Immature natural killer cell (primary cell): ENCODE data around the gene CCL15. TPM values are rescaled to one million over a fixed set of nuclear protein-coding genes. Genes with fewer than 3 reads are reported as not detected.

Experiments used
- DNase-seq, 3 donors: peaks; one replicate each; pipeline ENCODE4 v3.0.0; 2022; ENCODE audit warnings: mixed read lengths in 1 of 3
- H3K27ac Mint-ChIP-seq, 6 donors: one replicate each; pipeline ENCODE4 v1.8.0; 2020; ENCODE audit warnings: mixed read lengths in 6 of 6, mild to moderate bottlenecking in 5 of 6, inconsistent platforms in 4 of 6, moderate library complexity in 3 of 6
- H3K27me3 Mint-ChIP-seq, 3 donors: one replicate each; pipeline ENCODE4 v1.8.0; 2020 to 2021; ENCODE audit warnings: low read depth in 3 of 3, mild to moderate bottlenecking in 3 of 3, mixed read lengths in 3 of 3, moderate library complexity in 3 of 3, inconsistent platforms in 1 of 3
- H3K36me3 Mint-ChIP-seq, 3 donors: one replicate each; pipeline ENCODE4 v1.8.0; 2020; ENCODE audit warnings: mixed read lengths in 3 of 3, inconsistent platforms in 2 of 3, mild to moderate bottlenecking in 2 of 3
- H3K4me1 Mint-ChIP-seq, 2 donors: one replicate each; pipeline ENCODE4 v1.8.0; 2020; ENCODE audit warnings: inconsistent platforms in 2 of 2, mild to moderate bottlenecking in 2 of 2, mixed read lengths in 2 of 2, moderate library complexity in 1 of 2
- H3K4me3 Mint-ChIP-seq, 5 donors: one replicate each; pipeline ENCODE4 v1.8.0; 2020; ENCODE audit warnings: mild to moderate bottlenecking in 5 of 5, mixed read lengths in 5 of 5, inconsistent platforms in 3 of 5, moderate library complexity in 3 of 5
- H3K9me3 Mint-ChIP-seq, 6 donors: one replicate each; pipeline ENCODE4 v1.8.0; 2020; ENCODE audit warnings: mild to moderate bottlenecking in 6 of 6, mixed read lengths in 6 of 6, inconsistent platforms in 4 of 6, moderate library complexity in 3 of 6
- polyA plus RNA-seq, 3 donors: library from polyadenylated mRNA; unstranded; fragments of 300-500 nt; fragmentation: Illumina TruSeq; gene quantifications; one replicate each; pipeline ENCODE4 v1.2.3, GENCODE V29; 2021

Gene CCL15
- polyA plus RNA-seq, 3 donors from 2014 or later: not detected

DNA sequence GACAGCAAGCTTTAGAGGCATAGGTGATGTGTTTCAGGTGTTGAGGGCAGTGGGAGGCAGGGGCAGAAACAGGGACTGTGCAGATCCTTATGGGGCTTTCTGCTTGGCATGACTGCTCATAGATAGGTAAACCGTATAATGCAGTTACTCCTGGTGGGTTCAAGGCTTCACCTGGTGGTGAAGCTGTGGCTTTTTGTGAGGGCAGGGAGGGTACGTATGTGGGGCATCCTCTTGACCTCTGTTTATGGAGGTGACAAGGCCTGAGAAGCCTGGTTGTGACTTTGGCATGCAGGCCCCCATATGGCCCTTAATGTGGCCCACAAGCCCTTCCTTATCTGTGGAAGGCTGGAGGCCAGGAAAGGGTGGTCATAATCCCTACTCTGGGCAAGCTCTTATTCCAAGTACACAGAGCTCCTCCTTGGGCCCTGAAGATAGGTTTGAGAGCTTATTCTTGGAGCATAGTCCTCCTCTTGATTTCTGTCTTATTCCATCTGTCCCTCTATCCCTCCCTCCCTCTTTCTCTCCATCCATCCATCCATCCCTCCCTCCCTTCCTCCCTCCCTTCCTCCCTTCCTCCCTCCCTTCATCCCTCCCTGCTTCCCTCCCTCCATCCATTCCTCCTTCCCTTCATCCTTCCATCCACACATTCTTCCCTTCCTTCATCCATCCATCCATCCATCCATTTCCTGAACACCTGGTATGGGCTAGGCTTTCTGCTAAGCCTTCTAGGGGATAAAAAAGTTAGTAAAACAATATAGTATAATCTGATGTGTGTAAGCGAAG lies 18.8 kb downstream of the CCL15 start:
- peaks cover 0 to 14% (median 5%) of the 10 kb centered on the region in 3 donors for H3K36me3 Mint-ChIP-seq
- peaks cover 0 to 3% (median 2%) of the 10 kb centered on the region in 3 donors for H3K27me3 Mint-ChIP-seq
- peaks cover 0 to 2% (median 0%) of the 10 kb centered on the region in 6 donors for H3K9me3 Mint-ChIP-seq
- no peak for DNase-seq
- H3K4me1 Mint-ChIP-seq: peaks cover 32 to 33% of the 10 kb centered on the region in 2 donors
- peak overlapping the region in 4 of 6 donors; percentile 41 to 81 (median 68) for H3K27ac Mint-ChIP-seq
- no peak overlapping the region for H3K4me3 Mint-ChIP-seq

DNA sequence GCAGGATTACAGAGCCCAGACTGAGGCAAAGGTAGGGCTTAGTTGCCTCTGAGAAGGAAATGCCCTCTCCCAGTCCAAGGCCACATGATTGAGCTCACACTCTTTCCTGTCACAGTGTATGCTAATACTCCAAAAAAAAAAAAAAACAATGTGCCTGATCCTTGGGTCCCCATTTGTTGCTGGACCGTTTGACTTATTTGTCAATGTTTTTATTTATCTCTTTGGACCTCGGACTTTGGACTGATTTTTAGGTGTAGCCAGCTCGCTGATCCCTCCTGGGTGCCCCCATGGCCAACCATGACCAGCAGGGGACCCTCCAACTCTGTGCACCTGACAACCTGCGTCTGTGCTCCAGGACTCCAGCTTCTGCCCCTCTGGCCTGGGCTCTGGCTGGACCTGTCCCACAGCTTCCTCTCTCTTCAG lies 19.4 kb downstream of the CCL15 start:
- peak; percentile 17 to 37 (median 33) for DNase-seq
- peak overlapping the region in 4 of 6 donors; percentile 41 to 81 (median 68) for H3K27ac Mint-ChIP-seq
- H3K4me3 Mint-ChIP-seq: no peak overlapping the region
- peaks cover 36 to 38% of the 10 kb centered on the region in 2 donors for H3K4me1 Mint-ChIP-seq
- H3K9me3 Mint-ChIP-seq: peaks cover 0 to 2% (median 0%) of the 10 kb centered on the region in 6 donors
- peaks cover 0 to 14% (median 5%) of the 10 kb centered on the region in 3 donors for H3K36me3 Mint-ChIP-seq
- H3K27me3 Mint-ChIP-seq: peaks cover 0 to 3% (median 2%) of the 10 kb centered on the region in 3 donors

DNA sequence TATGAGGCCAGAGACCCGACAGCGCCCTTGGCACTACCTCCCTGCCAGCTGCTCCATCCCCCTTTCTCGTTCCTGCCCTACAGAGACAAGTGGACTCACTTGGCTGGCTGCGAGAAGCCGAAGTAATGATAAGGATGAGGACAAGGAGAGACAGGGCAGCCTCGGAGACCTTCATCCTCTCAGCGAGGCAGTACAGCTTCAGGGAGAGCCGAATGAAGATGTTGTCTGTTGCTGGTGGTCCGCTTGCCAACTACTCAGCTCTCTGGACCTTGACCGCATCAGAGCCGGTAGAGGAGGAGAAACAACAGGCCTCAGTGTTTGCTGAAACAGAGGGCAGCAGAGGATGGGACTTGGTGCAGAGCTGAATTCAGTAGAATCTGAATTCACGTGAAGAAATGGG lies 20.1 kb downstream of the CCL15 start, which contains the start of gene CCL16:
TSS of gene CCL16 (minus strand) at position 252 of the 400 bp plus-strand sequence. CDS start at position 175, 77 bp downstream.
- no peak for DNase-seq
- H3K27me3 Mint-ChIP-seq: peaks cover 0 to 4% (median 0%) of the 10 kb centered on the region in 3 donors
- no peak within 1 kb of the TSS for H3K4me3 Mint-ChIP-seq
- peaks cover 0 to 19% (median 5%) of the 10 kb centered on the region in 3 donors for H3K36me3 Mint-ChIP-seq
- H3K4me1 Mint-ChIP-seq: peaks cover 43 to 45% of the 10 kb centered on the region in 2 donors
- peak within 1 kb of the TSS in 4 of 6 donors; percentile 56 to 81 (median 68) for H3K27ac Mint-ChIP-seq
- peaks cover 0 to 2% (median 0%) of the 10 kb centered on the region in 6 donors for H3K9me3 Mint-ChIP-seq

DNA sequence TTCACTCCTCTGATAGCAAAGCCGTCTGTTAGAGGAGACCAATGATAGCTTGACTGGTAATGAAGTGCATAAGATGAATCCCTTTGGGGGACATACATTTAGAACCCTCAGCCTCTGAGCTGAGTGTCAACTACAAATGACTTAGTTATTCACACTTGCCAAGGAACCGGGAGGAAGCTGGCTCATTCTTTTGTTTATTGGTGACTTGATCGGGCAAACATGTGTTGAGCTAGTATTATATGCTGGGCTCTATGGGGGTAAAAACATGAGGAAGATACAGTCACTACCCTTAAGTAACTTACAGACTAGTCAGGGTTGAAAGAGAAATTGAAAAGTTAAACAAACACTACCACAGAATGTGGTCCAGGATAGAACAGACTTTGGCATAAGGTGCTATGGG lies 23.0 kb downstream of the CCL15 start:
- H3K27me3 Mint-ChIP-seq: peaks cover 0 to 3% (median 0%) of the 10 kb centered on the region in 3 donors
- no peak overlapping the region for H3K4me3 Mint-ChIP-seq
- peaks cover 0 to 19% (median 8%) of the 10 kb centered on the region in 3 donors for H3K36me3 Mint-ChIP-seq
- H3K4me1 Mint-ChIP-seq: peaks cover 46 to 49% of the 10 kb centered on the region in 2 donors
- no peak for DNase-seq
- H3K27ac Mint-ChIP-seq: peak overlapping the region in 3 of 6 donors; percentile 35 to 60 (median 60)
- peaks cover 0 to 1% (median 0%) of the 10 kb centered on the region in 6 donors for H3K9me3 Mint-ChIP-seq

DNA sequence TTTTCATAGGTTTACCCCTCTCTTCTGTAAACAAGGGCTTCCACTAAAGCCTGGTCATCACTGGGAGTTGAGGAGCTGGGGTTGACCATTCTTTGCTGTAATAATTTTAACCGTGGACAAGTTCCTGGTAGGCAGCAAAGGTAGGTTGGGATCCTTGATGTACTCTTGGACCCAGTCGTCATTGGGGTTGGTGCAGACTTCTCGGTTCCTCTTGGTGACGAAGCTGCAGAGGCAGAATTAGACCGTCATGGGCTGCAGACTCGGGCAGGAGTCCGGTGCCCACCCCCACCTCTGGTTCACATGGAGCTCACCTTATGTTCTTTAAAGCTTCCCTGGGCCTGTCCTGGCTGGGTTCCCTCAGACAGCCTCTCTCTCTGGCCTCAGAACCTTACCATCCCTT lies 23.8 kb downstream of the CCL15 start:
- Mint-ChIP-seq H3K27me3 (peaks cover 0 to 4% (median 0%) of the 10 kb centered on the region in 3 donors), H3K36me3 (peaks cover 0 to 19% (median 14%) of the 10 kb centered on the region in 3 donors), H3K4me3 (peak overlapping the region in 1 of 5 donors; percentile 21), H3K4me1 (peaks cover 39 to 41% of the 10 kb centered on the region in 2 donors), H3K27ac (peak overlapping the region in 5 of 6 donors; percentile 10 to 82 (median 49)), H3K9me3 (peaks cover 0 to 1% (median 0%) of the 10 kb centered on the region in 6 donors)
- DNase-seq: no peak

DNA sequence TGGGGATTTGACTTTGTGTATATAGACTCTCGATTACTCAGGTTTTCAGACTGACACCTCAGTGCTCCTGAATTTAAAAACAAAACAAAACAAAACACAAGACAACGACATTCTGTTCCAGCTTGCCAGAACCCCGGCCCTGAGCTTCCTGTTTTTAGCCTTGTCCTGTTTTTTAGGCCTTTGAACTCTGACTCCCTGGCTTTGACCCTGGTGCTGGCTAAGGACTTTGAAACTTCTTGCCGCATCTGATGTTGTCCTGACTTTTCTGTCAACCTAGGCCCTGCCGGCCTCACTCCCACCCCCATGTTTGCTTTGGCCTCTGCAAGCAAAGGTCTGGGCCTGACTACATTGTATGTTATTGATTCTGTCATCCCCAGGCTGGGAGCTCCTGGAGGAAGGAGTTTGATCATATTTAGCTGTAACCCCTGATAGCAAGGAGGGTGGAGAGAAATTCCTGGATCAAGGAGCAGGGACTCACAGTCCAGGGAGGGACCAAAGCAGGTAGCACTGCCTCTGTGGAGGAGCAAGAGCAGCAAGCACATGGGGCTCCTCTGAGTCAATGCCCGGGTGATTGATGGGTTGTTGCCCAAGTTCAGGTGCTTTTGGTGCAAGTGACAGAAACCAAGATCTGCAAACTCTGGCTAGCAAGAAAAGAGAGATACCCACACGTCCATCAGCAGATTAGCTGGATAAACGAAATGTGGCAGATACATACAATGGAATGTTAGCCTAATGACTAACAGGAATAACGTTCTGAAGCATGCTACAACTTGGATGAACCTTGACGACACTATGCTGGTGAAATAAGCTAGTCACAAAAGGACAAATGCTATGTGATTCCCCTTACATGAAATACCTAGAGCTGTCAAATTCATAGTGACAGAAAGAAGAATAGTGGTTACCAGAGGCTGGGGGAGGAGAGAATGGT lies 27.8 kb downstream of the CCL15 start:
- Mint-ChIP-seq H3K4me3 (no peak overlapping the region), H3K4me1 (peaks cover 41 to 45% of the 10 kb centered on the region in 2 donors), H3K36me3 (peaks cover 0 to 23% (median 5%) of the 10 kb centered on the region in 3 donors), H3K27ac (peak overlapping the region in 4 of 6 donors; percentile 0 to 80 (median 16)), H3K9me3 (no peaks in the 10 kb centered on the region), H3K27me3 (peaks cover 0 to 3% (median 2%) of the 10 kb centered on the region in 3 donors)
- DNase-seq: no peak

DNA sequence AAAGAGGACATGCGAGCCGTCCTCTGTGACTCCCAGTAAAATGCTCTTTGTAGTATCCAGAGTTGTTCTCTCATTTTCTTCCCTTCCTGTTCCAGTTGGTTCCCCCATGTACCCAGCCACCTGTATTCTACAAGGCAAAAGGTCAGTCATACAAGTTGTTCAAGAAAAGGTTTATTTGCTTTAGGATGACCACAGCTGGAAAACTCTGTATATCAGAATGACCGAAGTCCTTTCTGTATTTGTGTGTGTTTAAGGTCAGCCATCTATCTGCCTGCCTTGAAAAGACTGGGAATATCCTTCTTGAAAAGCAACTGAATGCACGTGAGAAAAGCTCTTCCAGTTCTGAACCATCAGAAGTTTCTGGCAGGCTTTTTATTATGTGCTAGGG lies 28.4 kb downstream of the CCL15 start:
- Mint-ChIP-seq H3K4me3 (no peak overlapping the region), H3K36me3 (peaks cover 0 to 18% (median 5%) of the 10 kb centered on the region in 3 donors), H3K4me1 (peaks cover 34 to 39% of the 10 kb centered on the region in 2 donors), H3K27ac (peak overlapping the region in 4 of 6 donors; percentile 0 to 80 (median 69)), H3K27me3 (peaks cover 0 to 3% (median 2%) of the 10 kb centered on the region in 3 donors), H3K9me3 (no peaks in the 10 kb centered on the region)
- no peak for DNase-seq

DNA sequence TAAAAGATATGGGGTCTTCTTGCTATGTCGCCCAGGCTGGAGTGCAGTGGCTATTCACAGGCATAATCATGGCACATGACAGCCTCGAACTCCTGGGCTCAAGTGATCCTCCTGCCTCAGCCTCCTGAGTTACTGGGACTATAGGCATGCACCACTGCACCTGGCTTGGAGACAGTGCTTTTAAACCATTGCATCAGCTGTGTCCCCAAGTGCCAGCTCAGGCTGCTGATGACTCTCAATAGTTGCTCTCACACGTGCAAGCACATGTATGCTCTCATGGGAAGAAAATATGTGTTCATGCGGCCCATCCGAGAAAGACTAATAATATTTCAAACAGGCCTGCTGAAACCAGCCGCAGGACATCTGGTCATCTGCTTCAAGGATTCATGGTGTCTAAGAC lies 28.8 kb downstream of the CCL15 start:
- no peak for DNase-seq
- Mint-ChIP-seq H3K4me3 (no peak overlapping the region), H3K4me1 (peaks cover 30 to 35% of the 10 kb centered on the region in 2 donors), H3K36me3 (peaks cover 0 to 18% (median 5%) of the 10 kb centered on the region in 3 donors), H3K27me3 (peaks cover 0 to 3% (median 2%) of the 10 kb centered on the region in 3 donors), H3K27ac (peak overlapping the region in 3 of 6 donors; percentile 8 to 74 (median 64)), H3K9me3 (no peaks in the 10 kb centered on the region)

DNA sequence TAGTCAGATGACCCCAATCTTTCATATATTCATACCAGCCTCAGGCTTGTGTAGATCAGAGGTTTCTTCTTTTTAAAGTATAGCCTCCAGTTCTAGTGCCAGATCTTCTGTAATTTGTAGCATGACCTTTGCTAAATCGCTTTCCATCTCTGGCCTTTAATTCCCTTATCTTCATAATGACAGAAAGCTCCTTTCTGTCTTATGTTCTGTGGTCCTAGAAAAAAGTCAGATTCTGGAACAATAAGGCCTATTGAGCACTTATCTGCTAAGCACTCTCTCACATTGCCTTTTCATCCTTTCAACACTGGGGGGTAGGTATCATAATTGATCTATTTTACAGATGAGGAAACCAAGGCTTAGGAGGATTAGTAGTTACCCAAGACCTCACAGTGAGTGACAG lies 29.3 kb downstream of the CCL15 start:
- H3K9me3 Mint-ChIP-seq: no peaks in the 10 kb centered on the region
- H3K27me3 Mint-ChIP-seq: peaks cover 0 to 3% (median 2%) of the 10 kb centered on the region in 3 donors
- H3K4me3 Mint-ChIP-seq: no peak overlapping the region
- H3K4me1 Mint-ChIP-seq: peaks cover 28 to 32% of the 10 kb centered on the region in 2 donors
- no peak for DNase-seq
- H3K27ac Mint-ChIP-seq: peak overlapping the region in 3 of 6 donors; percentile 64 to 70 (median 67)
- H3K36me3 Mint-ChIP-seq: peaks cover 0 to 18% (median 5%) of the 10 kb centered on the region in 3 donors

DNA sequence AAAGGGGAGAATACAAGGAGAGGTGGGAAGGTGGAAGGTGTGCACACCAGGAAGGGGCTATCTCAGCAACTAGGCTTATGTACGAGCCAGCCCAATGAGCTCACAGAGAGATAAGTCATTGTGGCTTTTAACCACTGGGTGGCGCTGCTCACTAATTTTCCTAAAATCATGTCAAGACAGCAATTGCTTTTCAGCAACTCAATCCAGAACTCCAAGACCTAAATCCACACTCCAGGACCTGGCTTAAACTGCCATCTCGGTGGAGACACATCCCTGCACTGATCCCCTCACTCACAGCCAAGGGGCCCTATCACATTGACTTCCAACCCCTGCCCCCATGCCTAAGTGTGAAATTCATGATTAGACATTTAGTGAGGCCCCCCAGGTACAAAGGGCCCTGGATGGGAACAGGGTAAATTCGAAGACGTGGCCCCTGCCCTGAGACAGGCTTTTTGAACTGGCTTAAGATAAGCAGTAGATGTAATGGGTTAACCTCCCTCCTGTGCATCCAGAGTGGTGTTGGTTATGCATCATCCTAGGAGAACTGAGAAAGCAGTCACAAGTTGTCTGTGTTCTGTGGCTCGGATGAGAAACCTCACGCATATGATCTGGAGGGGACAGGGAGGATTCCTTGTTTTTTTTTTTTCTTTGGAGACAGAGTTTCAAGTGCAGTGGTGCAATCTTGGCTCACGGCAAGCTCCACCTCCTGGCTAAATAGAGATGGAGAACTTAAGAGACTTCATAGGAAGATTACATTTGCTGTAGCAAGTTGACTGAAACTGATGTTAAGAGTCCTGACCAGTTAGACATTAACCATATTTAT lies 31.6 kb downstream of the CCL15 start:
- H3K9me3 Mint-ChIP-seq: no peaks in the 10 kb centered on the region
- peaks cover 0 to 2% (median 1%) of the 10 kb centered on the region in 3 donors for H3K27me3 Mint-ChIP-seq
- H3K4me3 Mint-ChIP-seq: peak overlapping the region in 2 of 5 donors; percentile 30 to 54
- peak; percentile 76 to 80 (median 76) for DNase-seq
- peaks cover 14 to 19% of the 10 kb centered on the region in 2 donors for H3K4me1 Mint-ChIP-seq
- H3K36me3 Mint-ChIP-seq: peaks cover 0 to 18% (median 0%) of the 10 kb centered on the region in 3 donors
- H3K27ac Mint-ChIP-seq: peak overlapping the region; percentile 22 to 86 (median 64)

DNA sequence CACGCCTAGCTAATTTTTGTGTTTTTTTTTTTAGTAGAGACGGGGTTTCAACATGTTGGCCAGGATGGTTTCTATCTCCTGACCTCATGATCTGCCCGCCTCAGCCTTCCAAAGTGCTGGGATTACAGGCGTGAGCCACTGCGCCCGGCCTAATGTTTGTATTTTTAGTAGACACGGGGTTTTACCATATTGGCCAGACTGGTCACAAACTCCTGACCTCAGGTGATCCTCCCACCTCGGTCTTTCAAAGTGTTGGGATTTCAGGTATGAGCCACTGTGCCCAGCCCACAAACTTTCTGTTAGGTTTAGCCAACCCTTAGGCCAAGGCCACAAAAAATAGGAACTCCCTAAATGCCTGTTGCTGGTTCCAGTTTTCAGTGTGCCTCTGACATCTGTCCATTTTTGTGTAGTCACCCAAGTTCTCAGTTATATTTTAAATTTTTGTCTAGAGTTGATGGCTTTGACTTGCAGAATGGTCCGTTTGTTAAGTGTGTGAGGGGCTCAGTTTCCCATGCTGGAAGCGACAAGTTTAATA lies 32.8 kb downstream of the CCL15 start:
- no peaks in the 10 kb centered on the region for H3K9me3 Mint-ChIP-seq
- peaks cover 14 to 17% of the 10 kb centered on the region in 2 donors for H3K4me1 Mint-ChIP-seq

DNA sequence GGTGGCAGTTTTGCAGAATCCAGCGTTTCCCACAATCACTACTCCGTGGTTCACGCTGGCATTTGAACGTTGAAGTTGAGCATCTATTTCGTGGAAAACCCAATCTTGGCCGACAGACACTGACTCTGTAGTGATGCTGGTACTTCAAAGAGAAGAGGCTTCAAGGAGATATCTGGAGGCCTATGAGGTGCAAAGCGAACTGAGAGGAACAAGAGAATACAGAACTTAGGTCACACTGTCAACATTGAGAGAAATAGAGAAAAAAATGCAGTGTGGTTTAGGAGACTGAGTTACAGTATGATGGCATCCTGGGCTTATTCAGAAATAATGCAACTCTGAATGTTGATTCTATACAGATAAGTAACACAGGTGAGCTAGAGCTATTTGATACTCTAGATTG lies 36.1 kb downstream of the CCL15 start:
- Mint-ChIP-seq H3K4me1 (peaks cover 12 to 14% of the 10 kb centered on the region in 2 donors), H3K36me3 (peaks cover 3 to 21% (median 7%) of the 10 kb centered on the region in 3 donors), H3K27ac (peak overlapping the region in 4 of 6 donors; percentile 1 to 55 (median 12)), H3K4me3 (no peak overlapping the region), H3K9me3 (no peaks in the 10 kb centered on the region), H3K27me3 (peaks cover 0 to 3% (median 0%) of the 10 kb centered on the region in 3 donors)
- DNase-seq: no peak

More for the DNA sequence above, 32.8 kb downstream of the CCL15 start:
- Mint-ChIP-seq H3K27me3 (peaks cover 1 to 3% (median 2%) of the 10 kb centered on the region in 3 donors), H3K27ac (no peak overlapping the region), H3K36me3 (peaks cover 0 to 22% (median 0%) of the 10 kb centered on the region in 3 donors), H3K4me3 (no peak overlapping the region)
- DNase-seq: no peak
